H9 (cell line): ENCODE data around the gene ZNF106. TPM values are rescaled to one million over a fixed set of nuclear protein-coding genes. Genes with fewer than 3 reads are reported as not detected.

Experiments used
- DNase-seq: peaks from one replicate; pipeline ENCODE4 v3.0.0-alpha.2; 2017
- H2AFZ ChIP-seq: one replicate; pipeline ENCODE4 v1.6.1; 2013; ENCODE audit warnings: mild to moderate bottlenecking, low read length, control low read depth, moderate library complexity
- H2AK5ac ChIP-seq: 2 replicates; pipeline ENCODE4 v1.6.1; 2013; ENCODE audit warnings: low read length, control low read depth, mixed read lengths; ENCODE audit not compliant: insufficient read length
- H2BK120ac ChIP-seq: one replicate; pipeline ENCODE4 v1.6.1; 2013; ENCODE audit warnings: low read depth, mild to moderate bottlenecking, low read length, control low read depth, inconsistent platforms; ENCODE audit not compliant: poor library complexity, severe bottlenecking
- H2BK12ac ChIP-seq: 2 replicates; pipeline ENCODE4 v1.6.1; 2013; ENCODE audit warnings: low read length, control low read depth, mixed read lengths, low read depth; ENCODE audit not compliant: insufficient read length
- H2BK15ac ChIP-seq: 2 replicates; pipeline ENCODE4 v1.6.1; 2013; ENCODE audit warnings: low read depth, low read length, control low read depth
- H2BK20ac ChIP-seq: one replicate; pipeline ENCODE4 v1.6.1; 2013; ENCODE audit warnings: low read depth, mild to moderate bottlenecking, low read length, control low read depth, inconsistent platforms; ENCODE audit not compliant: poor library complexity, severe bottlenecking
- H2BK5ac ChIP-seq: 2 replicates; pipeline ENCODE4 v1.6.1; 2013; ENCODE audit warnings: low read length, control low read depth, mixed read lengths; ENCODE audit not compliant: insufficient read length
- H3K14ac ChIP-seq: 2 replicates; pipeline ENCODE4 v1.6.1; 2013; ENCODE audit warnings: low read length, control low read depth; ENCODE audit not compliant: insufficient read depth
- H3K18ac ChIP-seq: 2 replicates; pipeline ENCODE4 v1.6.1; 2013; ENCODE audit warnings: low read depth, mild to moderate bottlenecking, mixed read lengths, low read length, control low read depth; ENCODE audit not compliant: insufficient read length
- H3K23ac ChIP-seq: 2 replicates; pipeline ENCODE4 v1.6.1; 2013; ENCODE audit warnings: low read length, control low read depth, mixed read lengths, low read depth; ENCODE audit not compliant: insufficient read length
- H3K23me2 ChIP-seq: 2 replicates; pipeline ENCODE4 v1.6.1; 2013; ENCODE audit warnings: low read depth, mild to moderate bottlenecking, mixed read lengths, low read length, control low read depth; ENCODE audit not compliant: insufficient read length, poor library complexity, severe bottlenecking
- H3K27ac ChIP-seq: 2 replicates; pipeline ENCODE4 v1.5.1; 2013; ENCODE audit warnings: low read length, control low read depth, mixed read lengths, low read depth; ENCODE audit not compliant: insufficient read length
- H3K27me3 ChIP-seq: 2 replicates; pipeline ENCODE4 v1.6.1; 2013; ENCODE audit warnings: low read length, control low read depth, inconsistent platforms; ENCODE audit not compliant: insufficient read depth
- H3K4ac ChIP-seq: 2 replicates; pipeline ENCODE4 v1.6.1; 2013; ENCODE audit warnings: low read depth, mild to moderate bottlenecking, control low read depth, inconsistent platforms, low read length, moderate library complexity
- H3K4me1 ChIP-seq: 2 replicates; pipeline ENCODE4 v1.6.1; 2013; ENCODE audit warnings: low read length, control low read depth, inconsistent platforms; ENCODE audit not compliant: insufficient read depth
- H3K4me2 ChIP-seq: 2 replicates; pipeline ENCODE4 v1.6.1; 2013; ENCODE audit warnings: low read length, control low read depth, mixed read lengths; ENCODE audit not compliant: insufficient read length, insufficient read depth
- H3K56ac ChIP-seq: 2 replicates; pipeline ENCODE4 v1.6.1; 2013; ENCODE audit warnings: low read depth, mild to moderate bottlenecking, mixed read lengths, low read length, control low read depth; ENCODE audit not compliant: insufficient read length
- H3K79me1 ChIP-seq: 2 replicates; pipeline ENCODE4 v1.6.1; 2013; ENCODE audit warnings: low read depth, mild to moderate bottlenecking, moderate library complexity, low read length, control low read depth, inconsistent platforms; ENCODE audit not compliant: insufficient read depth, poor library complexity, severe bottlenecking
- H3K79me2 ChIP-seq: 2 replicates; pipeline ENCODE4 v1.6.1; 2013; ENCODE audit warnings: low read length, control low read depth, inconsistent platforms; ENCODE audit not compliant: insufficient read depth
- H3K9ac ChIP-seq: 2 replicates; pipeline ENCODE4 v1.6.1; 2013; ENCODE audit warnings: low read length, control low read depth, mixed read lengths; ENCODE audit not compliant: insufficient read length; ENCODE audit errors: extremely low read depth
- H3K9me3 ChIP-seq: one replicate; pipeline ENCODE4 v1.6.1; 2013; ENCODE audit warnings: low read depth, low read length, inconsistent platforms; ENCODE audit not compliant: control insufficient read depth
- H3T11ph ChIP-seq: one replicate; pipeline ENCODE4 v1.6.1; 2013; ENCODE audit warnings: mild to moderate bottlenecking, low read length, control low read depth, inconsistent platforms
- H4K20me1 ChIP-seq: one replicate; pipeline ENCODE4 v1.6.1; 2013; ENCODE audit not compliant: control insufficient read depth, insufficient read length, insufficient read depth
- H4K5ac ChIP-seq: 2 replicates; pipeline ENCODE4 v1.6.1; 2013; ENCODE audit warnings: low read depth, mild to moderate bottlenecking, mixed read lengths, low read length, control low read depth; ENCODE audit not compliant: insufficient read length
- H4K8ac ChIP-seq: replicated peaks from 2 replicates; pipeline ENCODE4 v1.6.1; 2013; ENCODE audit warnings: low read length, control low read depth, mixed read lengths, low read depth; ENCODE audit not compliant: insufficient read length
- H4K91ac ChIP-seq: 2 replicates; pipeline ENCODE4 v1.6.1; 2013; ENCODE audit warnings: low read depth, mild to moderate bottlenecking, moderate library complexity, mixed read lengths, low read length, control low read depth; ENCODE audit not compliant: insufficient read length
- H3K27ac Mint-ChIP-seq, 3 experiments: 2 replicates in 2 of 3; 3 replicates in 1 of 3; pipeline ENCODE4 v1.8.0; 2020 to 2021; ENCODE audit warnings: mixed read lengths in 3 of 3, mild to moderate bottlenecking in 1 of 3, moderate library complexity in 1 of 3
- H3K27me3 Mint-ChIP-seq: 2 replicates; pipeline ENCODE4 v1.8.0; 2021; ENCODE audit warnings: low read depth, mild to moderate bottlenecking, moderate library complexity, mixed read lengths
- H3K36me3 Mint-ChIP-seq, 3 experiments: 2 replicates in 2 of 3; 3 replicates in 1 of 3; pipeline ENCODE4 v1.8.0; 2020 to 2021; ENCODE audit warnings: low read depth in 3 of 3, mixed read lengths in 3 of 3; ENCODE audit not compliant: insufficient read depth in 1 of 3
- H3K4me1 Mint-ChIP-seq, 2 experiments: 2 replicates each; pipeline ENCODE4 v1.8.0; 2020; ENCODE audit warnings: mixed read lengths in 2 of 2
- H3K4me3 Mint-ChIP-seq, 2 experiments: 2 replicates in 1 of 2; 3 replicates in 1 of 2; pipeline ENCODE4 v1.8.0; 2020 to 2021; ENCODE audit warnings: mild to moderate bottlenecking in 2 of 2, mixed read lengths in 2 of 2, moderate library complexity in 1 of 2
- H3K9me3 Mint-ChIP-seq, 2 experiments: 2 replicates in 1 of 2; 3 replicates in 1 of 2; pipeline ENCODE4 v1.8.0; 2020; ENCODE audit warnings: mild to moderate bottlenecking in 2 of 2, mixed read lengths in 2 of 2, moderate library complexity in 1 of 2
- WGBS: extraction: QIAGEN DNeasy Blood & Tissue Kit; methylation state at CpG from one replicate; pipeline ENCODE4 v1.1.7; 2013; ENCODE audit warnings: missing lambda C conversion rate, low lambda C conversion rate, mixed read lengths; ENCODE audit not compliant: insufficient read length; ENCODE audit errors: extremely low coverage; 5-methylcytosine and 5-hydroxymethylcytosine counted together
- total RNA-seq: library from RNA; stranded (reverse); gene quantifications from 2 replicates; pipeline ENCODE4 v1.2.1, GENCODE V29; 2021
- TF ChIP-seq, protein P1 (sequence below): fragments of 200-600 bp; sonication (generic); conservative IDR thresholded peaks from 3 replicates; pipeline ENCODE4 v1.8.0; 2021; ENCODE audit warnings: antibody characterized with exemption, mild to moderate bottlenecking

The ZNF106 gene
- total RNA-seq, 1 experiment from 2014 or later = 55.0 TPM

DNA sequence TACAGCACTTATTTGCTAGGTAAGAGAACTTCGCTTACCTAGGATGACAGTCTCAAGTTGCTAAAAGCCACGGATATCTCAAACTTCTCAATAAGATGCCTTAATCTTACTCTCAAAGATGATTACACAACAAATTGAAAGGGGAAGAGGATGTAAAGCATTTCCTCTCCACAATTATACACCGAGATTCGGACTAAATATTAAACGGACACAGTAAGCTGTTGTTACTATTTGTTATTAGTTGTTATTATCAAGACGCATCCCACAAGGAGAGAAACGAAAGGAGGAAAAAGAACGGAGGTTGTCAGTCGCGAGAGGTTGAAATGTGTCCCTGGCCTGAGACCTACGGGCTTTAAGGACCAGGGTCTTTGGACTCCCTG is 660 bp downstream of the ZNF106 start:
- H3K18ac ChIP-seq = no peak overlapping the region
- H4K20me1 ChIP-seq = no peaks in the 10 kb centered on the region
- peak overlapping the region; percentile 95 to 98 for H3K4me3 Mint-ChIP-seq
- no peak overlapping the region for H3K4ac ChIP-seq
- no peak overlapping the region for H3K56ac ChIP-seq
- H2BK12ac ChIP-seq = no peak overlapping the region
- TF ChIP-seq, protein P1, sequence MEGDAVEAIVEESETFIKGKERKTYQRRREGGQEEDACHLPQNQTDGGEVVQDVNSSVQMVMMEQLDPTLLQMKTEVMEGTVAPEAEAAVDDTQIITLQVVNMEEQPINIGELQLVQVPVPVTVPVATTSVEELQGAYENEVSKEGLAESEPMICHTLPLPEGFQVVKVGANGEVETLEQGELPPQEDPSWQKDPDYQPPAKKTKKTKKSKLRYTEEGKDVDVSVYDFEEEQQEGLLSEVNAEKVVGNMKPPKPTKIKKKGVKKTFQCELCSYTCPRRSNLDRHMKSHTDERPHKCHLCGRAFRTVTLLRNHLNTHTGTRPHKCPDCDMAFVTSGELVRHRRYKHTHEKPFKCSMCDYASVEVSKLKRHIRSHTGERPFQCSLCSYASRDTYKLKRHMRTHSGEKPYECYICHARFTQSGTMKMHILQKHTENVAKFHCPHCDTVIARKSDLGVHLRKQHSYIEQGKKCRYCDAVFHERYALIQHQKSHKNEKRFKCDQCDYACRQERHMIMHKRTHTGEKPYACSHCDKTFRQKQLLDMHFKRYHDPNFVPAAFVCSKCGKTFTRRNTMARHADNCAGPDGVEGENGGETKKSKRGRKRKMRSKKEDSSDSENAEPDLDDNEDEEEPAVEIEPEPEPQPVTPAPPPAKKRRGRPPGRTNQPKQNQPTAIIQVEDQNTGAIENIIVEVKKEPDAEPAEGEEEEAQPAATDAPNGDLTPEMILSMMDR = no peak
- no peak overlapping the region for H3T11ph ChIP-seq
- peak overlapping the region; percentile 65; the same call in 1 of the 2 replicates for H3K14ac ChIP-seq
- H4K5ac ChIP-seq = no peak overlapping the region
- no peak overlapping the region for H3K23ac ChIP-seq
- H3K27me3 Mint-ChIP-seq = no peaks in the 10 kb centered on the region
- no peaks in the 10 kb centered on the region for H3K79me2 ChIP-seq
- no peaks in the 10 kb centered on the region; a peak in 1 of 7 replicates for H3K36me3 Mint-ChIP-seq
- H3K27me3 ChIP-seq = no peaks in the 10 kb centered on the region
- H4K91ac ChIP-seq = no peak overlapping the region
- H2BK120ac ChIP-seq = no peak overlapping the region
- H3K27ac ChIP-seq = no peak overlapping the region
- 0 out of 2 replicates have a peak, but pooled peaks cover 3% of the 10 kb centered on the region for H3K4me1 ChIP-seq
- no peak overlapping the region for H2BK5ac ChIP-seq
- no peaks in the 10 kb centered on the region for H3K79me1 ChIP-seq
- WGBS = no CpG with 5 or more reads among the region's 11 CpGs
- H3K9ac ChIP-seq = peak overlapping the region; percentile 74
- H3K9me3 ChIP-seq = no peaks in the 10 kb centered on the region
- H3K9me3 Mint-ChIP-seq = no peaks in the 10 kb centered on the region; a peak in 1 of 5 replicates
- no peak overlapping the region for H4K8ac ChIP-seq
- H2BK20ac ChIP-seq = no peak overlapping the region
- DNase-seq = no peak
- H2AK5ac ChIP-seq = no peak overlapping the region
- H3K4me2 ChIP-seq = peak overlapping the region; percentile 91
- H3K27ac Mint-ChIP-seq = peak overlapping the region; percentile 48 to 99 (median 98); a peak in 6 of 7 replicates
- H2AFZ ChIP-seq = no peak overlapping the region
- no peak overlapping the region for H2BK15ac ChIP-seq
- H3K4me1 Mint-ChIP-seq = peaks cover 6 to 11% of the 10 kb centered on the region in 2 experiments
- H3K23me2 ChIP-seq = peaks cover 10% of the 10 kb centered on the region
